Naive thymus-derived CD4-positive, alpha-beta T cell (primary cell): ENCODE measurements around the gene TMEM132C. TPM values are rescaled to one million over a fixed set of nuclear protein-coding genes. Genes with fewer than 3 reads are reported as not detected.

Experiments used
- ATAC-seq: fragments of 150-1000 bp; cut with Tn5 transposase; 2 replicates; pipeline ENCODE4 v1.10.0; 2021; ENCODE audit warnings: mild to moderate bottlenecking, moderate library complexity
- CTCF ChIA-PET: fragments of 350-600 bp; sonication (Branson Sonifier 250); formaldehyde crosslinking; loops from one replicate; lab custom pipeline; 2021; ENCODE audit warnings: antibody characterized with exemption; lab: Charles Lee
- POLR2A ChIA-PET: fragments of 350-600 bp; sonication (Branson Sonifier 250); formaldehyde crosslinking; loops from one replicate; lab custom pipeline; 2021; ENCODE audit warnings: antibody characterized with exemption, inconsistent platforms; lab: Charles Lee
- DNase-seq, 9 donors: peaks; one replicate each; pipeline versions ENCODE4 v3.0.0 to v3.0.0-alpha.2; 2020 to 2022; ENCODE audit warnings: mixed read lengths in 1 of 9
- H3K27ac ChIP-seq: one replicate; pipeline ENCODE4 v1.7.0; 2013; ENCODE audit warnings: mild to moderate bottlenecking, low read depth, low read length, moderate library complexity
- H3K27me3 ChIP-seq, 2 donors: one replicate each; pipeline ENCODE4 v1.7.0; 2013; ENCODE audit warnings: low read length in 2 of 2, mild to moderate bottlenecking in 2 of 2, moderate library complexity in 2 of 2; ENCODE audit not compliant: control insufficient read depth in 2 of 2, insufficient read depth in 2 of 2
- H3K36me3 ChIP-seq, 3 experiments: 1 replicate in 2 of 3; 2 replicates in 1 of 3; pipeline ENCODE4 v1.7.0; 2013; ENCODE audit warnings: low read length in 3 of 3, mild to moderate bottlenecking in 3 of 3, moderate library complexity in 1 of 3; ENCODE audit not compliant: insufficient read depth in 3 of 3, control insufficient read depth in 2 of 3
- H3K4me1 ChIP-seq, 2 donors: one replicate each; pipeline ENCODE4 v1.7.0; 2013; ENCODE audit warnings: low read length in 2 of 2, mild to moderate bottlenecking in 2 of 2, moderate library complexity in 1 of 2; ENCODE audit not compliant: control insufficient read depth in 2 of 2, insufficient read depth in 2 of 2
- H3K4me3 ChIP-seq: 2 replicates; pipeline ENCODE4 v1.7.0; 2013; ENCODE audit warnings: mild to moderate bottlenecking, low read length
- H3K9me3 ChIP-seq, 3 experiments: 1 replicate in 2 of 3; 2 replicates in 1 of 3; pipeline ENCODE4 v1.7.0; 2013; ENCODE audit warnings: low read length in 3 of 3; ENCODE audit not compliant: control insufficient read depth in 2 of 3
- H3K27ac Mint-ChIP-seq, 9 donors: one replicate each; pipeline ENCODE4 v1.8.0; 2020 to 2022; ENCODE audit warnings: mixed read lengths in 9 of 9, mild to moderate bottlenecking in 8 of 9, moderate library complexity in 5 of 9, inconsistent platforms in 2 of 9
- H3K27me3 Mint-ChIP-seq, 5 donors: one replicate each; pipeline ENCODE4 v1.8.0; 2021 to 2022; ENCODE audit warnings: mixed read lengths in 5 of 5, mild to moderate bottlenecking in 1 of 5
- H3K36me3 Mint-ChIP-seq, 5 donors: one replicate each; pipeline ENCODE4 v1.8.0; 2020 to 2022; ENCODE audit warnings: mixed read lengths in 5 of 5, mild to moderate bottlenecking in 3 of 5, inconsistent platforms in 1 of 5
- H3K4me1 Mint-ChIP-seq, 7 donors: one replicate each; pipeline ENCODE4 v1.8.0; 2020 to 2022; ENCODE audit warnings: mixed read lengths in 7 of 7, mild to moderate bottlenecking in 3 of 7, inconsistent platforms in 1 of 7
- H3K4me3 Mint-ChIP-seq, 10 donors: one replicate each; pipeline ENCODE4 v1.8.0; 2020 to 2022; ENCODE audit warnings: mild to moderate bottlenecking in 10 of 10, mixed read lengths in 10 of 10, moderate library complexity in 6 of 10, inconsistent platforms in 2 of 10
- H3K9me3 Mint-ChIP-seq, 11 donors: one replicate each; pipeline ENCODE4 v1.8.0; 2020 to 2022; ENCODE audit warnings: mixed read lengths in 11 of 11, mild to moderate bottlenecking in 4 of 11, inconsistent platforms in 1 of 11, moderate library complexity in 1 of 11
- intact Hi-C, 2 donors: fragments of 100-400 bp; cut with micrococcal nuclease; formaldehyde crosslinking; loops; one replicate each; pipeline ENCODE4 v1.15.1; 2023
- polyA plus RNA-seq, 2 donors: library from polyadenylated mRNA; unstranded; fragments of 300-500 nt; fragmentation: Illumina TruSeq; gene quantifications; one replicate each; pipeline ENCODE4 v1.2.3, GENCODE V29; 2021
- total RNA-seq, 6 experiments: library from RNA in 5 of 6; stranded (reverse) in 5 of 6; gene quantifications; 1 replicate in 5 of 6; 2 replicates in 1 of 6; pipeline ENCODE4 v1.2.3 and lab custom pipeline; 2021 to 2026

Gene TMEM132C
- total and polyA plus RNA-seq, 7 experiments from 2014 or later = not detected

- peaks cover 0 to 8% (median 0%) of the 10 kb centered on the region in 5 donors for H3K27me3 Mint-ChIP-seq
- peaks cover 0 to 4% of the 10 kb centered on the region in 2 donors for H3K27me3 ChIP-seq
- H3K36me3 Mint-ChIP-seq = no peaks in the 10 kb centered on the region
- peaks cover 0 to 5% (median 0%) of the 10 kb centered on the region in 11 donors for H3K9me3 Mint-ChIP-seq
- no peak overlapping the region for H3K4me3 Mint-ChIP-seq
- H3K36me3 ChIP-seq = no peaks in the 10 kb centered on the region
- ATAC-seq (no peak), DNase-seq (no peak)
- intact Hi-C loops = no loop called here
- POLR2A ChIA-PET = no interaction called here
- H3K4me1 ChIP-seq = no peaks in the 10 kb centered on the region
- no peak overlapping the region for H3K4me3 ChIP-seq
- CTCF ChIA-PET = no interaction called here
- no peaks in the 10 kb centered on the region for H3K9me3 ChIP-seq
- H3K4me1 Mint-ChIP-seq = no peaks in the 10 kb centered on the region
- H3K27ac Mint-ChIP-seq = no peak overlapping the region
- no peak overlapping the region for H3K27ac ChIP-seq
Observed at GRCh38 chr12:128548949-128549348, 282.0 kb downstream of the TMEM132C start.

- Mint-ChIP-seq H3K4me3 (no peak overlapping the region), H3K27me3 (peaks cover 0 to 8% (median 0%) of the 10 kb centered on the region in 5 donors), H3K4me1 (no peaks in the 10 kb centered on the region), H3K27ac (no peak overlapping the region), H3K36me3 (no peaks in the 10 kb centered on the region), H3K9me3 (peaks cover 0 to 5% (median 0%) of the 10 kb centered on the region in 11 donors)
- ChIA-PET CTCF (no interaction called here), POLR2A (no interaction called here)
- no peak for ATAC-seq
- Histone ChIP-seq H3K27ac (no peak overlapping the region), H3K9me3 (no peaks in the 10 kb centered on the region), H3K27me3 (peaks cover 0 to 4% of the 10 kb centered on the region in 2 donors), H3K36me3 (no peaks in the 10 kb centered on the region), H3K4me1 (no peaks in the 10 kb centered on the region), H3K4me3 (no peak overlapping the region)
- intact Hi-C loops = no loop called here
- no peak for DNase-seq
Observed at GRCh38 chr12:128549601-128550218, 282.7 kb downstream of the TMEM132C start.

- Histone ChIP-seq H3K27ac (no peak overlapping the region), H3K9me3 (no peaks in the 10 kb centered on the region), H3K4me1 (no peaks in the 10 kb centered on the region), H3K27me3 (peaks cover 0 to 4% of the 10 kb centered on the region in 2 donors), H3K36me3 (no peaks in the 10 kb centered on the region), H3K4me3 (no peak overlapping the region)
- CTCF ChIA-PET = no interaction called here
- Mint-ChIP-seq H3K36me3 (no peaks in the 10 kb centered on the region), H3K27me3 (peaks cover 0 to 5% (median 0%) of the 10 kb centered on the region in 5 donors), H3K9me3 (peaks cover 0 to 10% (median 0%) of the 10 kb centered on the region in 11 donors), H3K4me1 (no peaks in the 10 kb centered on the region), H3K27ac (no peak overlapping the region), H3K4me3 (no peak overlapping the region)
- ATAC-seq (no peak), DNase-seq (no peak)
- intact Hi-C loops = no loop called here
- POLR2A ChIA-PET = no interaction called here
Observed at GRCh38 chr12:128551266-128551665, 284.3 kb downstream of the TMEM132C start.

GRCh38 chr12:128554546-128555304 is 287.8 kb downstream of the TMEM132C start:
- no peak for DNase-seq
- no peaks in the 10 kb centered on the region for H3K4me1 ChIP-seq
- H3K4me3 ChIP-seq = no peak overlapping the region
- peaks cover 0 to 9% (median 0%) of the 10 kb centered on the region in 3 experiments for H3K9me3 ChIP-seq
- Mint-ChIP-seq H3K27me3 (peaks cover 0 to 9% (median 5%) of the 10 kb centered on the region in 5 donors), H3K4me1 (no peaks in the 10 kb centered on the region), H3K27ac (no peak overlapping the region), H3K9me3 (peaks cover 2 to 36% (median 8%) of the 10 kb centered on the region in 11 donors), H3K4me3 (no peak overlapping the region), H3K36me3 (no peaks in the 10 kb centered on the region)
- ChIA-PET CTCF (no interaction called here), POLR2A (no interaction called here)
- H3K36me3 ChIP-seq = no peaks in the 10 kb centered on the region
- intact Hi-C loops = no loop called here
- no peak for ATAC-seq
- H3K27ac ChIP-seq = no peak overlapping the region
- H3K27me3 ChIP-seq = no peaks in the 10 kb centered on the region

- Histone ChIP-seq H3K27me3 (no peaks in the 10 kb centered on the region), H3K4me1 (no peaks in the 10 kb centered on the region), H3K27ac (no peak overlapping the region), H3K36me3 (no peaks in the 10 kb centered on the region), H3K9me3 (peaks cover 0 to 9% (median 0%) of the 10 kb centered on the region in 3 experiments), H3K4me3 (no peak overlapping the region)
- DNase-seq (no peak), ATAC-seq (no peak)
- Mint-ChIP-seq H3K4me3 (no peak overlapping the region), H3K27ac (no peak overlapping the region), H3K4me1 (no peaks in the 10 kb centered on the region), H3K36me3 (no peaks in the 10 kb centered on the region), H3K27me3 (peaks cover 0 to 16% (median 9%) of the 10 kb centered on the region in 5 donors), H3K9me3 (peaks cover 3 to 37% (median 9%) of the 10 kb centered on the region in 11 donors)
- ChIA-PET POLR2A (no interaction called here), CTCF (no interaction called here)
- intact Hi-C loops = no loop called here
Observed at GRCh38 chr12:128557231-128557630, 290.3 kb downstream of the TMEM132C start.

- ChIA-PET POLR2A (no interaction called here), CTCF (no interaction called here)
- DNase-seq (no peak), ATAC-seq (no peak)
- no peak overlapping the region for H3K4me3 ChIP-seq
- peaks cover 0 to 10% (median 5%) of the 10 kb centered on the region in 11 donors for H3K9me3 Mint-ChIP-seq
- H3K27ac Mint-ChIP-seq = no peak overlapping the region
- peaks cover 0 to 9% (median 6%) of the 10 kb centered on the region in 5 donors for H3K27me3 Mint-ChIP-seq
- intact Hi-C loops = no loop called here
- no peaks in the 10 kb centered on the region for H3K4me1 ChIP-seq
- H3K36me3 Mint-ChIP-seq = no peaks in the 10 kb centered on the region
- H3K4me3 Mint-ChIP-seq = no peak overlapping the region
- H3K27me3 ChIP-seq = no peaks in the 10 kb centered on the region
- H3K36me3 ChIP-seq = no peaks in the 10 kb centered on the region
- no peak overlapping the region for H3K27ac ChIP-seq
- peaks cover 0 to 2% (median 0%) of the 10 kb centered on the region in 7 donors for H3K4me1 Mint-ChIP-seq
- peaks cover 0 to 3% (median 0%) of the 10 kb centered on the region in 3 experiments for H3K9me3 ChIP-seq
Observed at GRCh38 chr12:128564956-128565355, 298.0 kb downstream of the TMEM132C start.
